AG09309 (cell line): ENCODE data around the gene CORO6.

ENCODE experiments used
- DNase-seq: peaks from one replicate; pipeline ENCODE4 v3.0.0-alpha.2; 2010; ENCODE audit warnings: low read depth
- H3K4me3 ChIP-seq: 2 replicates; pipeline ENCODE4 v1.5.1; 2011; ENCODE audit warnings: mild to moderate bottlenecking, low read depth, low read length, moderate library complexity; ENCODE audit not compliant: control insufficient read depth
- TF ChIP-seq, protein P1 (sequence below): IDR thresholded peaks from 2 replicates; pipeline ENCODE4 v1.5.1; 2011; ENCODE audit warnings: mild to moderate bottlenecking, low read depth, low read length, inconsistent platforms; ENCODE audit not compliant: insufficient read depth, control insufficient read depth; ENCODE audit errors: missing control alignments

Gene CORO6

DNA sequence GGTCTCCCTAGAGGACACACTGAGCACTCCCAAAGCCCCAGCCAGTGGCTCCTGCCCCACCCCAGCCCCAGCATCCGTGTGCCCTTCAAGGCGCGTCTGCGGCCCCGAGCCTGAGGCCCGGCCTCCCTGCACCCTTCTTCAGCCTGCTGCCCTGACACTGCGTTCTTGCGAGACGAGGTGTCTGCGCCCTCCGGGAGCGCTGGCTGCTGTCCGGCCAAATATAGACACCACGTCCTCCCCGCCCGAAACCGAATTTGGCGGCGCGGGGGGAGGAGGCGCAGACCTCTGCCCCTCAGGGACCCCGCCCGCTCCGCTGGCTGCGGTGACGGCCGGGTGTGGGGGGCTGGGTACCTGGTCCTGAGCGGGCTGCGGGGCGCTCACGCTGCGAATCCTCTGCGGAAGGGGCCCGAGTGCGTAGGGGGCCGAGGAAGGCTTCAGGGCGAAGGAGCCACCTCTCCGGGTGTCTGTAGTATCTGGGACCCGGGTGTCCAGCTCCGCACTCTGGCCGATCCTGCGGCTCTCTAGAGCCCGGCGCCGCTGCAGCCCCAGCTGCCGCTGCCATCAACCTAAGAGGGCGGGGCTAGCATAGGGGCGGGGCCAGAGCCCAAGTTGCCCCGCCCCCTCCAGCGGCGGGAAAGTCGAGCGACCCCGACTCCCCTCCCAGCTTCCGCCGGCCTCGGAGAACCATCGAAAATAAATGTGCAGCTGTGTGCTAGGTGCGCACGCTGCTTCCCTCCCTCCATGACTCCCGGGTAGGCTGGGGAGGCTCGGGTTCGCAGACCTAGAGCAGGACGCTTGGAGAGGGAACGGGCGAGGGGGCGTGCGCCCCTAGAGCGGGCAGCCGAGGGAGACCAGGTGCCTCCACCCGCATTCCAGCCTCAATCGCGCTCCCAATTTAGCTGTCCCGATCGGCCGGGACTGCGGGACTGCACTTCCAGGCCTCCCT, at the start of gene CORO6:
Gene CORO6 (minus strand): TSS at position 576 of the 946 bp plus-strand sequence. CDS start 1,491 bp downstream, outside the sequence.
- no peak for DNase-seq
- TF ChIP-seq, protein P1, sequence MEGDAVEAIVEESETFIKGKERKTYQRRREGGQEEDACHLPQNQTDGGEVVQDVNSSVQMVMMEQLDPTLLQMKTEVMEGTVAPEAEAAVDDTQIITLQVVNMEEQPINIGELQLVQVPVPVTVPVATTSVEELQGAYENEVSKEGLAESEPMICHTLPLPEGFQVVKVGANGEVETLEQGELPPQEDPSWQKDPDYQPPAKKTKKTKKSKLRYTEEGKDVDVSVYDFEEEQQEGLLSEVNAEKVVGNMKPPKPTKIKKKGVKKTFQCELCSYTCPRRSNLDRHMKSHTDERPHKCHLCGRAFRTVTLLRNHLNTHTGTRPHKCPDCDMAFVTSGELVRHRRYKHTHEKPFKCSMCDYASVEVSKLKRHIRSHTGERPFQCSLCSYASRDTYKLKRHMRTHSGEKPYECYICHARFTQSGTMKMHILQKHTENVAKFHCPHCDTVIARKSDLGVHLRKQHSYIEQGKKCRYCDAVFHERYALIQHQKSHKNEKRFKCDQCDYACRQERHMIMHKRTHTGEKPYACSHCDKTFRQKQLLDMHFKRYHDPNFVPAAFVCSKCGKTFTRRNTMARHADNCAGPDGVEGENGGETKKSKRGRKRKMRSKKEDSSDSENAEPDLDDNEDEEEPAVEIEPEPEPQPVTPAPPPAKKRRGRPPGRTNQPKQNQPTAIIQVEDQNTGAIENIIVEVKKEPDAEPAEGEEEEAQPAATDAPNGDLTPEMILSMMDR: no peak
- peak within 1 kb of the TSS; percentile 64 for H3K4me3 ChIP-seq

DNA sequence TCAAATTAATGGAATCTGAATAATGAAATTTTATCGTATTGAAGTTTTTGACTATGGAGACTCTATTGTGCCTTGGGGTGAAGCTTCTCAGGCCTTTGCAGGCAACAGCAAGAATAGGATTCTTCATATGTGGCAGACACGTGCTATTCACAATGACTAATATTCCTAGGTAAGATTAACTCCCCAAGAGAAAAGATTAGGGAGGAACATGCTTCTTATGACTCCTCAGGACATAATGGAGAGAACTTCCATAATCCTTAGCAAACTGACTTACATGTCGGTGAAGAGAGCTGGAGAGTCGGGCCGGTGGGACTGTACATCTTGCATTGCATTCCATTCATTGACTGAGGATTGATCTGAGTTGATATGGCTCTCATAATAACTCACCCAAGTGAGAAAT, 48.9 kb upstream of the CORO6 start:
- no peak overlapping the region for H3K4me3 ChIP-seq
- TF ChIP-seq, protein P1: no peak
- DNase-seq: no peak

DNA sequence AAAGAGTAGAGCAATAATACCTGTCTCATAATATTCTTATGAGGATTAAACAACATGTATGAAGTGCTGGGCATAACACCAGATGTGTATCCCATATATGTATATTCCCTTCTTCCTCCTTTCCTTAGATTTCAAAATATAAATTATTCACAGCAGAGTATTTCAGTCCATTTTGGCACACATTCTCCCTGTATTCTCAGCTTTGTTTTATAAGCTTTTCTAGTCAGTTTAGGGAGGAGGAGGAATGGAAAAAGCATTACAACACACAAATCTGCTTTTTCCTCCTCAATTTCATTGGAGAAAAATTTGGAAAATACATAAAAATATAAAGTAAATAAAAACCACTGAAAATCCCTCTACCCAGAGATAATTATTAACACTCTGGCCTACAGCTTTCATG, 46.6 kb upstream of the CORO6 start:
- TF ChIP-seq, protein P1: no peak
- no peak for DNase-seq
- H3K4me3 ChIP-seq: no peak overlapping the region

DNA sequence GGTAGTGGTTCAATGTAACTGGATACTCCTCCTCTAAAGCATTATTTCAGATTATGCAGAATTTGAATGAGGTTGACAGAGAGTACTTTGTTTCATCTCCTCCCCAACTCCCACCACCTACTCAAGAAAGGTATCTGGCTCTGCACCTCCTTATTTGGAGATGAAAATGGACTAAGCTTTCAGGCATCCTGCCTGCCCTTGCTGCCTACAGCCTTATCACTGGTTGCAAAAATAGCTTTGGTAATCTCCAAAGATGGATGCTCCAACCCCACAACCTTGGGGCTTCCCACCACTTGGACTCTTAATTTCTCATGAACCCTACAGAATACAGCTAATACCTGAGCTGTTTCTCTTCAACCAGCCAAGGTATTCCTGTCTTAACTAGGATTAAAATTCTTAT, 45.3 kb upstream of the CORO6 start:
- H3K4me3 ChIP-seq: no peak overlapping the region
- TF ChIP-seq, protein P1: no peak
- no peak for DNase-seq

DNA sequence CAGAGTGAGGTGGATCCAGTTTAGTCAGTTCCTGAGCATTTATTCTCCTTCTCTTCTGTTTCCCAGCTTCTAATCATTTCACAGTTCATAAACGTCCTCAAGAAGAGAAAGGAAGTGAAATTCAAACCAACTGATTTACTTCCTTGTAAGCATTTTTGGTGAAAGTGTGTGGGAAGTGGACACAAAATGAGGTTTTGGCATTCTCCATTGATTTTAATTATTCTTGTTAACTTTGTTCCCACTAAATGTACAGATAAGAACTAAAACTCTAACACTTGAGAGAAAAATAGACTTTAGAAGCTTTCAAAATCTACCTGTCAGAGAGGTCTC, 42.7 kb upstream of the CORO6 start:
- DNase-seq: no peak
- H3K4me3 ChIP-seq: no peak overlapping the region
- TF ChIP-seq, protein P1: no peak

DNA sequence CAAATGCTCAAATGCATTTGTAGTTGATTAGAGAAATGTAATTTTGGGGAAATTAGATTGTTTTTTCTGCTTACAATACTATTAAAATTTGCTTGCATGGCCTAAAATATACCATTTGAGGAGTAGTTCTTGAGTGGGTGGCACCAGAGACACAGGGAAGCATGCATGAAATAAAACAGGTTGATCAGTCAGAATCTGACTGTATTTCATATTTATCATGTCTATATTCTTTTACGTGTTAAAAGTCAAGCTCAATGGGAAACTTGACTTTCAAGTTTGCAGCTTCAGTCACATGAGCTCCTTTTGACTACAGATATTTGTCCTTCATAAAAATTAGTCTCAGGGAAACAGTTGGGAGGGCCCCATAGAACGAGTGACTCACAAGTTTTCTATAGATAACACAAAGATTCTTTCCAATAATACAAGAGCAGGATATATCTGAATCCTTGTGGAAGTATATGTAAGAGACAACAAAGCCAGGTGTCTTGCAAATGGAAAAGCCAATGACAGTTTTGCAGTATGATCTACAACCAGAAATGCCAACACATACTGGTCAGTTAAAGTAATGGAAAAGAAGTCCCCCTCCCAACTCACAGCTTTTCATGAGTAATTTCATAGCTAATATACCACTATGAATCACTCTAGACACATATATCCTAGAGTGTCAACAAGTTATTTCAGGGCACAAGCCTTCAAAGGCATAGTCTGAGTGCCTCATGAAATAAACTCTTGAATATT, 42.2 kb upstream of the CORO6 start:
- TF ChIP-seq, protein P1: no peak
- no peak overlapping the region for H3K4me3 ChIP-seq
- DNase-seq: no peak
